H9 (cell line): ENCODE results near the gene CNTN3. TPM values are rescaled to one million over a fixed set of nuclear protein-coding genes. Genes with fewer than 3 reads are reported as not detected.

ENCODE experiments used
- DNase-seq: peaks from one replicate; pipeline ENCODE4 v3.0.0-alpha.2; 2017
- H2AFZ ChIP-seq: one replicate; pipeline ENCODE4 v1.6.1; 2013; ENCODE audit warnings: mild to moderate bottlenecking, low read length, control low read depth, moderate library complexity
- H2AK5ac ChIP-seq: 2 replicates; pipeline ENCODE4 v1.6.1; 2013; ENCODE audit warnings: low read length, control low read depth, mixed read lengths; ENCODE audit not compliant: insufficient read length
- H2BK120ac ChIP-seq: one replicate; pipeline ENCODE4 v1.6.1; 2013; ENCODE audit warnings: low read depth, mild to moderate bottlenecking, low read length, control low read depth, inconsistent platforms; ENCODE audit not compliant: poor library complexity, severe bottlenecking
- H2BK12ac ChIP-seq: 2 replicates; pipeline ENCODE4 v1.6.1; 2013; ENCODE audit warnings: low read length, control low read depth, mixed read lengths, low read depth; ENCODE audit not compliant: insufficient read length
- H2BK15ac ChIP-seq: 2 replicates; pipeline ENCODE4 v1.6.1; 2013; ENCODE audit warnings: low read depth, low read length, control low read depth
- H2BK20ac ChIP-seq: one replicate; pipeline ENCODE4 v1.6.1; 2013; ENCODE audit warnings: low read depth, mild to moderate bottlenecking, low read length, control low read depth, inconsistent platforms; ENCODE audit not compliant: poor library complexity, severe bottlenecking
- H2BK5ac ChIP-seq: 2 replicates; pipeline ENCODE4 v1.6.1; 2013; ENCODE audit warnings: low read length, control low read depth, mixed read lengths; ENCODE audit not compliant: insufficient read length
- H3K14ac ChIP-seq: 2 replicates; pipeline ENCODE4 v1.6.1; 2013; ENCODE audit warnings: low read length, control low read depth; ENCODE audit not compliant: insufficient read depth
- H3K18ac ChIP-seq: 2 replicates; pipeline ENCODE4 v1.6.1; 2013; ENCODE audit warnings: low read depth, mild to moderate bottlenecking, mixed read lengths, low read length, control low read depth; ENCODE audit not compliant: insufficient read length
- H3K23ac ChIP-seq: 2 replicates; pipeline ENCODE4 v1.6.1; 2013; ENCODE audit warnings: low read length, control low read depth, mixed read lengths, low read depth; ENCODE audit not compliant: insufficient read length
- H3K23me2 ChIP-seq: 2 replicates; pipeline ENCODE4 v1.6.1; 2013; ENCODE audit warnings: low read depth, mild to moderate bottlenecking, mixed read lengths, low read length, control low read depth; ENCODE audit not compliant: insufficient read length, poor library complexity, severe bottlenecking
- H3K27ac ChIP-seq: 2 replicates; pipeline ENCODE4 v1.5.1; 2013; ENCODE audit warnings: low read length, control low read depth, mixed read lengths, low read depth; ENCODE audit not compliant: insufficient read length
- H3K27me3 ChIP-seq: 2 replicates; pipeline ENCODE4 v1.6.1; 2013; ENCODE audit warnings: low read length, control low read depth, inconsistent platforms; ENCODE audit not compliant: insufficient read depth
- H3K4ac ChIP-seq: 2 replicates; pipeline ENCODE4 v1.6.1; 2013; ENCODE audit warnings: low read depth, mild to moderate bottlenecking, control low read depth, inconsistent platforms, low read length, moderate library complexity
- H3K4me1 ChIP-seq: 2 replicates; pipeline ENCODE4 v1.6.1; 2013; ENCODE audit warnings: low read length, control low read depth, inconsistent platforms; ENCODE audit not compliant: insufficient read depth
- H3K4me2 ChIP-seq: 2 replicates; pipeline ENCODE4 v1.6.1; 2013; ENCODE audit warnings: low read length, control low read depth, mixed read lengths; ENCODE audit not compliant: insufficient read length, insufficient read depth
- H3K56ac ChIP-seq: 2 replicates; pipeline ENCODE4 v1.6.1; 2013; ENCODE audit warnings: low read depth, mild to moderate bottlenecking, mixed read lengths, low read length, control low read depth; ENCODE audit not compliant: insufficient read length
- H3K79me1 ChIP-seq: 2 replicates; pipeline ENCODE4 v1.6.1; 2013; ENCODE audit warnings: low read depth, mild to moderate bottlenecking, moderate library complexity, low read length, control low read depth, inconsistent platforms; ENCODE audit not compliant: insufficient read depth, poor library complexity, severe bottlenecking
- H3K79me2 ChIP-seq: 2 replicates; pipeline ENCODE4 v1.6.1; 2013; ENCODE audit warnings: low read length, control low read depth, inconsistent platforms; ENCODE audit not compliant: insufficient read depth
- H3K9ac ChIP-seq: 2 replicates; pipeline ENCODE4 v1.6.1; 2013; ENCODE audit warnings: low read length, control low read depth, mixed read lengths; ENCODE audit not compliant: insufficient read length; ENCODE audit errors: extremely low read depth
- H3K9me3 ChIP-seq: one replicate; pipeline ENCODE4 v1.6.1; 2013; ENCODE audit warnings: low read depth, low read length, inconsistent platforms; ENCODE audit not compliant: control insufficient read depth
- H3T11ph ChIP-seq: one replicate; pipeline ENCODE4 v1.6.1; 2013; ENCODE audit warnings: mild to moderate bottlenecking, low read length, control low read depth, inconsistent platforms
- H4K20me1 ChIP-seq: one replicate; pipeline ENCODE4 v1.6.1; 2013; ENCODE audit not compliant: control insufficient read depth, insufficient read length, insufficient read depth
- H4K5ac ChIP-seq: 2 replicates; pipeline ENCODE4 v1.6.1; 2013; ENCODE audit warnings: low read depth, mild to moderate bottlenecking, mixed read lengths, low read length, control low read depth; ENCODE audit not compliant: insufficient read length
- H4K8ac ChIP-seq: replicated peaks from 2 replicates; pipeline ENCODE4 v1.6.1; 2013; ENCODE audit warnings: low read length, control low read depth, mixed read lengths, low read depth; ENCODE audit not compliant: insufficient read length
- H4K91ac ChIP-seq: 2 replicates; pipeline ENCODE4 v1.6.1; 2013; ENCODE audit warnings: low read depth, mild to moderate bottlenecking, moderate library complexity, mixed read lengths, low read length, control low read depth; ENCODE audit not compliant: insufficient read length
- H3K27ac Mint-ChIP-seq, 3 experiments: 2 replicates in 2 of 3; 3 replicates in 1 of 3; pipeline ENCODE4 v1.8.0; 2020 to 2021; ENCODE audit warnings: mixed read lengths in 3 of 3, mild to moderate bottlenecking in 1 of 3, moderate library complexity in 1 of 3
- H3K27me3 Mint-ChIP-seq: 2 replicates; pipeline ENCODE4 v1.8.0; 2021; ENCODE audit warnings: low read depth, mild to moderate bottlenecking, moderate library complexity, mixed read lengths
- H3K36me3 Mint-ChIP-seq, 3 experiments: 2 replicates in 2 of 3; 3 replicates in 1 of 3; pipeline ENCODE4 v1.8.0; 2020 to 2021; ENCODE audit warnings: low read depth in 3 of 3, mixed read lengths in 3 of 3; ENCODE audit not compliant: insufficient read depth in 1 of 3
- H3K4me1 Mint-ChIP-seq, 2 experiments: 2 replicates each; pipeline ENCODE4 v1.8.0; 2020; ENCODE audit warnings: mixed read lengths in 2 of 2
- H3K4me3 Mint-ChIP-seq, 2 experiments: 2 replicates in 1 of 2; 3 replicates in 1 of 2; pipeline ENCODE4 v1.8.0; 2020 to 2021; ENCODE audit warnings: mild to moderate bottlenecking in 2 of 2, mixed read lengths in 2 of 2, moderate library complexity in 1 of 2
- H3K9me3 Mint-ChIP-seq, 2 experiments: 2 replicates in 1 of 2; 3 replicates in 1 of 2; pipeline ENCODE4 v1.8.0; 2020; ENCODE audit warnings: mild to moderate bottlenecking in 2 of 2, mixed read lengths in 2 of 2, moderate library complexity in 1 of 2
- WGBS: extraction: QIAGEN DNeasy Blood & Tissue Kit; methylation state at CpG from one replicate; pipeline ENCODE4 v1.1.7; 2013; ENCODE audit warnings: missing lambda C conversion rate, low lambda C conversion rate, mixed read lengths; ENCODE audit not compliant: insufficient read length; ENCODE audit errors: extremely low coverage; 5-methylcytosine and 5-hydroxymethylcytosine counted together
- total RNA-seq: library from RNA; stranded (reverse); gene quantifications from 2 replicates; pipeline ENCODE4 v1.2.1, GENCODE V29; 2021
- TF ChIP-seq, protein P1 (sequence below): fragments of 200-600 bp; sonication (generic); conservative IDR thresholded peaks from 3 replicates; pipeline ENCODE4 v1.8.0; 2021; ENCODE audit warnings: antibody characterized with exemption, mild to moderate bottlenecking

CNTN3 gene
- total RNA-seq, 1 experiment from 2014 or later: not detected

DNA sequence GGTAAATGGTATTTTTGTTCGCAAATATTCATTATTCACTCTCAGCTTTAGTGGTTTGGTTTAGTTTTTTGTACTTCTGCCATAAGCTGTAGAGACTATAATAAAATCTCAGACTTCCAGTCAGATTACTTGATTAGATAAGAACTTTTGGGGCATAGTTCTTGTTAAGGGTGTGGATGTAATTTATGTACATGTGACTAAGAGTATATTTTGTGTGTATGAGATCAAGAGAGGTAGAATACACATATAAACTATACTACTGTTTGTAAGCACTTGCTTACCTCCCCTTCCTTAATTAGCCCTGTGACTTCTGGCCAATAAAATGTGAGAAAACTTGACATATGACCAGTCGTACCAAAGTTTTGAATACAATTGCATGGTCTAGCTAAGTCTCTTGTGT is 12.0 kb downstream of the CNTN3 start:
- H3K9me3 ChIP-seq: no peaks in the 10 kb centered on the region
- DNase-seq: no peak
- no peak overlapping the region for H4K91ac ChIP-seq
- Mint-ChIP-seq H3K27me3 (no peaks in the 10 kb centered on the region; the same call in 1 of the 2 replicates), H3K9me3 (peaks cover 5 to 6% of the 10 kb centered on the region in 2 experiments; a peak in 3 of 5 replicates), H3K36me3 (peaks cover 0 to 8% (median 0%) of the 10 kb centered on the region in 3 experiments; a peak in 2 of 7 replicates), H3K4me1 (no peaks in the 10 kb centered on the region), H3K4me3 (no peak overlapping the region), H3K27ac (no peak overlapping the region)
- no peaks in the 10 kb centered on the region for H3K79me1 ChIP-seq
- H3K27ac ChIP-seq: no peak overlapping the region
- no peak overlapping the region for H2AFZ ChIP-seq
- H2BK12ac ChIP-seq: no peak overlapping the region
- no peak overlapping the region for H2BK15ac ChIP-seq
- H3K4ac ChIP-seq: no peak overlapping the region
- H2AK5ac ChIP-seq: no peak overlapping the region
- H3K79me2 ChIP-seq: no peaks in the 10 kb centered on the region
- no peak overlapping the region for H2BK5ac ChIP-seq
- H3K18ac ChIP-seq: no peak overlapping the region
- H4K5ac ChIP-seq: no peak overlapping the region
- no peak overlapping the region for H3K14ac ChIP-seq
- H3K9ac ChIP-seq: no peak overlapping the region
- no peak overlapping the region for H2BK20ac ChIP-seq
- H3K27me3 ChIP-seq: no peaks in the 10 kb centered on the region
- H4K20me1 ChIP-seq: no peaks in the 10 kb centered on the region
- no peak overlapping the region for H3K23ac ChIP-seq
- TF ChIP-seq, protein P1, sequence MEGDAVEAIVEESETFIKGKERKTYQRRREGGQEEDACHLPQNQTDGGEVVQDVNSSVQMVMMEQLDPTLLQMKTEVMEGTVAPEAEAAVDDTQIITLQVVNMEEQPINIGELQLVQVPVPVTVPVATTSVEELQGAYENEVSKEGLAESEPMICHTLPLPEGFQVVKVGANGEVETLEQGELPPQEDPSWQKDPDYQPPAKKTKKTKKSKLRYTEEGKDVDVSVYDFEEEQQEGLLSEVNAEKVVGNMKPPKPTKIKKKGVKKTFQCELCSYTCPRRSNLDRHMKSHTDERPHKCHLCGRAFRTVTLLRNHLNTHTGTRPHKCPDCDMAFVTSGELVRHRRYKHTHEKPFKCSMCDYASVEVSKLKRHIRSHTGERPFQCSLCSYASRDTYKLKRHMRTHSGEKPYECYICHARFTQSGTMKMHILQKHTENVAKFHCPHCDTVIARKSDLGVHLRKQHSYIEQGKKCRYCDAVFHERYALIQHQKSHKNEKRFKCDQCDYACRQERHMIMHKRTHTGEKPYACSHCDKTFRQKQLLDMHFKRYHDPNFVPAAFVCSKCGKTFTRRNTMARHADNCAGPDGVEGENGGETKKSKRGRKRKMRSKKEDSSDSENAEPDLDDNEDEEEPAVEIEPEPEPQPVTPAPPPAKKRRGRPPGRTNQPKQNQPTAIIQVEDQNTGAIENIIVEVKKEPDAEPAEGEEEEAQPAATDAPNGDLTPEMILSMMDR: no peak
- H2BK120ac ChIP-seq: no peak overlapping the region
- H3K56ac ChIP-seq: no peak overlapping the region
- H3K4me1 ChIP-seq: no peaks in the 10 kb centered on the region
- H3T11ph ChIP-seq: no peak overlapping the region
- WGBS: no CpG with 5 or more reads among the region's 2 CpGs
- no peak overlapping the region for H4K8ac ChIP-seq
- H3K4me2 ChIP-seq: no peak overlapping the region
- H3K23me2 ChIP-seq: no peaks in the 10 kb centered on the region
